Memory B cell (primary cell): ENCODE data around the gene SMOC2.
"Not testable (repeated sequence)": the region's sequence is repeated elsewhere in the genome, so short reads cannot be mapped to it uniquely, and the experiment has no call there.

Experiments
- ATAC-seq: fragments of 150-1000 bp; cut with Tn5 transposase; 2 replicates; pipeline ENCODE4 v1.10.0; 2021; ENCODE audit warnings: low read depth, mild to moderate bottlenecking, moderate library complexity
- DNase-seq, 2 donors: peaks; one replicate each; pipeline ENCODE4 v3.0.0; 2022; ENCODE audit warnings: low spot score in 2 of 2
- H3K27ac Mint-ChIP-seq: one replicate; pipeline ENCODE4 v1.8.0; 2022; ENCODE audit warnings: mild to moderate bottlenecking, moderate library complexity, mixed read lengths
- H3K27me3 Mint-ChIP-seq: one replicate; pipeline ENCODE4 v1.8.0; 2022; ENCODE audit warnings: mixed read lengths
- H3K36me3 Mint-ChIP-seq: one replicate; pipeline ENCODE4 v1.8.0; 2022; ENCODE audit warnings: mild to moderate bottlenecking, mixed read lengths
- H3K4me1 Mint-ChIP-seq: one replicate; pipeline ENCODE4 v1.8.0; 2022; ENCODE audit warnings: mixed read lengths
- H3K4me3 Mint-ChIP-seq: one replicate; pipeline ENCODE4 v1.8.0; 2022; ENCODE audit warnings: mild to moderate bottlenecking, moderate library complexity, mixed read lengths
- H3K9me3 Mint-ChIP-seq: one replicate; pipeline ENCODE4 v1.8.0; 2022; ENCODE audit warnings: mixed read lengths

The SMOC2 gene

DNA sequence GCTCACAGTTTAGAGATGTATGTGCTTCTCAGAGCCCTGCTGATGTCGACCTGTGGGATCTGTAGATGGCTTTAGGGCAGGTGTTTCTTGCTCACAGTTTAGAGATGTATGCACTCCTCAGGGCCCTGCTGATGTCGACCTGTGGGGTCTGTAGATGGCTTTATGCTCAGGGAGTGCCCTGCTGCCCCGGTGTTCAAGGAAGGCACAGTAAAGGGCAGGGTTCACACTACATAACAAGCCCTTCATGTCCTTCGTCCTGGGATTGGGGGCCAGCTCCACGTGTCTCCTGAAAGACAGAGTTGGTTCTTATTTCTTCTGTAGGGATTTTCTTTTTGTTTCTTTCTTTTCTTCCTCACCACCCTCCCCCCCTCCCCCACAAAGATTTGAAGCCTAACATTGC lies 91.1 kb downstream of the SMOC2 start:
- Mint-ChIP-seq H3K4me1 (no peaks in the 10 kb centered on the region), H3K27me3 (peaks cover 2% of the 10 kb centered on the region), H3K9me3 (no peaks in the 10 kb centered on the region), H3K36me3 (no peaks in the 10 kb centered on the region), H3K27ac (no peak overlapping the region), H3K4me3 (no peak overlapping the region)
- no peak for ATAC-seq
- no peak for DNase-seq

GRCh38 chr6:168533414-168533813 lies 92.4 kb downstream of the SMOC2 start:
- Mint-ChIP-seq H3K27me3 (peaks cover 4% of the 10 kb centered on the region), H3K36me3 (no peaks in the 10 kb centered on the region), H3K4me3 (no peak overlapping the region), H3K9me3 (no peaks in the 10 kb centered on the region), H3K27ac (no peak overlapping the region), H3K4me1 (no peaks in the 10 kb centered on the region)
- ATAC-seq (no peak), DNase-seq (no peak)

DNA sequence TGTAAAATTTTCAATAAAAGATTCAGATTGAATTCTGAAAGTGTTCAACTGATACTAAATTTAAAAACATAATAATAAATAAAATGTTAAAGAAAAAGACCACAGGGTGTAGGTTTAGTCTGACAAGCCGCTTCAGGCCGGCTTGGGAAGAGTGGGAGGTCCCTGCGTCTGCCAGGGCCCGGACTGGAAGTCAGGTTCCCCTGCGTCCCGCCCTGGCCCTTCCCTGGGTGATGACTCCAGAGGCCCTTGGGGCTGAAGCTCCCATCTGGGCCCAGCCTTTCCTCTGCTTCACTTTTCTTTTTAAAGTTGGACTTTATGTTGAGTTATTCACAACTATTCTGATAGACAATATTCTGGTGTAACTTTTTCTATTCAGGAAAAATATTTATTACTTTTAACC lies 93.3 kb downstream of the SMOC2 start:
- Mint-ChIP-seq H3K27me3 (peaks cover 4% of the 10 kb centered on the region), H3K4me3 (no peak overlapping the region), H3K27ac (no peak overlapping the region), H3K36me3 (no peaks in the 10 kb centered on the region), H3K9me3 (no peaks in the 10 kb centered on the region), H3K4me1 (no peaks in the 10 kb centered on the region)
- ATAC-seq (no peak), DNase-seq (no peak)

- Mint-ChIP-seq H3K4me1 (no peaks in the 10 kb centered on the region), H3K27me3 (peaks cover 4% of the 10 kb centered on the region), H3K27ac (no peak overlapping the region), H3K36me3 (no peaks in the 10 kb centered on the region), H3K4me3 (no peak overlapping the region), H3K9me3 (no peaks in the 10 kb centered on the region)
- no peak for DNase-seq
- ATAC-seq, result no peak
Observed at GRCh38 chr6:168535711-168536110, 94.7 kb downstream of the SMOC2 start.

DNA sequence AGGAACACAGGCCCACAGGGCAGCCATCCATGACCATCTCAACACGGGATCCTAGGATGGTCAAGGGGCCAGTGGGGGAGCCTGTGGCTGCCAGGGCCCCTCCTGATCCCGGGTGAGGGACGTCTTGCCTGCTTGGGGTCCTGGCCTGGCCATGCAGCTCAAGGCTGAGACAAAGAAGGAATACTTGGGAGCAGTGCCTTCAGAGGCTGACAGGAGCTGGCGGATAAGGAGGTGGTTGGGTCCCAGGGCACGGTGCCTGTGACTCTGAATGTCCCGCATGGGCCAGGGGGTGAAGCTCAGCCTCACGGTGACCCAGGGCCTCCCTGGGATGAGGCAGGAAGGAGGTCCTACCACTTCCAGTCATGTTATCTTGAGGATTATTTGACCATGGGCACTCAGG lies 95.2 kb downstream of the SMOC2 start:
- H3K27me3 Mint-ChIP-seq, result peaks cover 4% of the 10 kb centered on the region
- DNase-seq (no peak), ATAC-seq (no peak)
- H3K9me3 Mint-ChIP-seq, result no peaks in the 10 kb centered on the region
- no peaks in the 10 kb centered on the region for H3K36me3 Mint-ChIP-seq
- H3K4me3 Mint-ChIP-seq, result no peak overlapping the region
- H3K27ac Mint-ChIP-seq, result no peak overlapping the region
- H3K4me1 Mint-ChIP-seq, result no peaks in the 10 kb centered on the region

DNA sequence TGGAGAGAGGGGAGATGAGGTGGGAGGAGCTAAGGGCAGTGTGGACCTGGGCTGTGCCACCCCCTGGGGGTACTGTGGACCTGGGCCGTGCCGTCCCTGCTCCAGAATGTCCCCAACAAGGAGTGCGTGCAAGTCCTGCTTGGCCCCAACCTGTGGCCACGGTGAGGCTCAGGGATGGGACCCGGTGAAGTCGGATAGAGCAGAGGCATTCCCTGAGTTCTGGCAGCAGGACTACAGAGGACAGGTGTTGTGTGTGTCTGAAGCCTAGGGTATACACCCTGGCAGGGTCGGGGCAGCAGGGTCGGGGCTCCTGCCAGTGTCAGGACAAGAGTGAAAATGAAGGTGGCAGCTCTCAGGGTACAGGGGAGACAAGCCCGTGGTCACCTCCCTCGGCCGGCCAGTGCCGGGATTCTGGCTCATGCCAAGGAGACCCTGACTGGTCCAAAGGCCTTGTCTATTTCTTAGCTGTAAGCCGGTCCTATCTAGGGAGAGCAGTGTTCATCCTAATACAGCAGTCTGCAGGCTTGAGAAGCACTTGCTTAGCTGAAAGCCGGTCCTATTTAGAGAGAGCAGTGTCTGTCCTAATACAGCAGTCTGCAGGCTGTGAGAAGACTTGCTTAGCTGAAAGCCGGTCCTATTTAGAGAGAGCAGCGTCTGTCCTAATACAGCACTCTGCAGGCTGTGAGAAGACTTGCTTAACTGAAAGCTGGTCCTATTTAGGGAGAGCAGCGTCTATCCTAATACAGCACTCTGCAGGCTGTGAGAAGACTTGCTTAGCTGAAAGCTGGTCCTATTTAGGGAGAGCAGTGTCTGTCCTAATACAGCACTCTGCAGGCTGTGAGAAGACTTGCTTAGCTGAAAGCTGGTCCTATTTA lies 95.9 kb downstream of the SMOC2 start:
- Mint-ChIP-seq H3K27ac (no peak overlapping the region), H3K36me3 (no peaks in the 10 kb centered on the region)
- no peak for ATAC-seq

DNA sequence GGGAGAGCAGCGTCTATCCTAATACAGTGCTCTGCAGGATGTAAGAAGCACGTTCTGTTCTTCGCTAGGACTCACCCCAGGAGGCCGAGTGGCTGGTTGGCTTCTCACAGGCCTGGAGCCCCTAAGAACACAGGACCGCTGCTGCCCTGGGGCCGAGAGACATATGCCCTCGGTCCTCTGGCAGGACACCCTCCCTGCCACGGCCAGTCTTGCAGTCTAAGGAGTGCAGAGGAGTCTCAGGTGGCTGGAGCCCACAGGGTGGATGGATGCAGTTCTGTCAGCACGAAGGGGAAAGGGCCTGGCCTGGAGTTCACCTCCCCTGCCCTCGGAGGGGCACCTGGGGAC lies 96.5 kb downstream of the SMOC2 start:
- Mint-ChIP-seq H3K4me1 (no peaks in the 10 kb centered on the region), H3K36me3 (no peaks in the 10 kb centered on the region), H3K4me3 (no peak overlapping the region), H3K9me3 (no peaks in the 10 kb centered on the region), H3K27ac (no peak overlapping the region), H3K27me3 (peaks cover 4% of the 10 kb centered on the region)
- no peak for ATAC-seq
- DNase-seq, result no peak

More for the DNA sequence above, 95.9 kb downstream of the SMOC2 start:
- no peak for DNase-seq
- Mint-ChIP-seq H3K4me1 (no peaks in the 10 kb centered on the region), H3K9me3 (no peaks in the 10 kb centered on the region), H3K4me3 (no peak overlapping the region), H3K27me3 (peaks cover 4% of the 10 kb centered on the region)

- H3K27ac Mint-ChIP-seq, H3K4me3 Mint-ChIP-seq, H3K27me3 Mint-ChIP-seq, ATAC-seq, H3K4me1 Mint-ChIP-seq, H3K9me3 Mint-ChIP-seq, H3K36me3 Mint-ChIP-seq, DNase-seq: not testable (repeated sequence)
Observed at GRCh38 chr6:168538188-168538891, 97.4 kb downstream of the SMOC2 start.

DNA sequence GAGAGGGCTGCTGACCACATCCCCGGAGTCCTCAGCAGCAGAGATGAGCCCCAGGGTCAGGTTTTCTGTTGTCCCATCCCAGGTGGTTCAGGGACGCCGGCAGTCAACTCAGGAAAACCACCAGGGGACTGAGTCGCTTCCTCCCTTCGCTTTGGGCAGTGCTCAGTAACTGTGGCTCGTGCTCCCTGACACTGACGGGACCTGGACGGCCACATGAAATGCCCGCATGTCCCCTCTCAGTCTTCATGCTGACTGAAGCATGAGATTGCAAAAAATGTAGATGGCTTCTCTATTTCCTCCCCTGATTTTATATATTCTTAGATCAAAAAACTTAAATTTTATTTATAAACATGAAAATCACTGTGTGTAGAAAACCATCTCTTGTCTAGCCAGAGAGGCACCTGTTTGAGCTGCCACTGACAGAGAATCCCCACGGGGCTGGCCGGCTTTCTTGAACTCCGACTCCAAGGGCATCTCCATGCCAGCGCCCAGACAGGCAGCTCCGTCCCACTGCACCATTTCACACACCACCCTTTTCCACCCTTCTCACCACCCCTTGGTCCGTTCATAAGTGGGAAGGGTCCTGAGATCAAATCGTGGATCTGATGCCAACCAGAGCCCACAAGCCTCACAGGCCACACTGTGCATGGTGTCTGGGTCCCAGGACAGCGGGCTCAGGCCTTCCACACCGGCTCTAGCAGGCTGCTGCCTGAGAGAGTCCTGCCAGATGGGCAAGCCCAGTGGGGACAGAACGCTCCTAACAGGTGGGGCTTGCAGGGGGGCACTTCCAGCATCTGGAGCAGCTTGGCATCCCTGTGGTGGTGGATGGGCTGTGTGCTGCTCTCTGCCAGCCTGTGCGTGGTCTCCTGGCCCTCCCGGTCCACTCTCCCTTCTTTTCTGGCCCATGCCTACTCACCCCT lies 98.2 kb downstream of the SMOC2 start:
- no peak overlapping the region for H3K27ac Mint-ChIP-seq

GRCh38 chr6:168540713-168541291 lies 99.8 kb downstream of the SMOC2 start:
- H3K27me3 Mint-ChIP-seq, result peaks cover 1% of the 10 kb centered on the region

More for the DNA sequence above, 98.2 kb downstream of the SMOC2 start:
- Mint-ChIP-seq H3K36me3 (no peaks in the 10 kb centered on the region), H3K4me1 (no peaks in the 10 kb centered on the region), H3K4me3 (no peak overlapping the region), H3K27me3 (peaks cover 4% of the 10 kb centered on the region), H3K9me3 (no peaks in the 10 kb centered on the region)
- DNase-seq (no peak), ATAC-seq (no peak)

GRCh38 chr6:168541307-168541706 lies 100.3 kb downstream of the SMOC2 start:
- Mint-ChIP-seq H3K9me3 (no peaks in the 10 kb centered on the region), H3K36me3 (no peaks in the 10 kb centered on the region), H3K4me1 (no peaks in the 10 kb centered on the region), H3K27me3 (peaks cover 1% of the 10 kb centered on the region), H3K4me3 (no peak overlapping the region), H3K27ac (no peak overlapping the region)
- DNase-seq, result no peak
- ATAC-seq, result no peak

More at GRCh38 chr6:168540713-168541291, 99.8 kb downstream of the SMOC2 start:
- H3K9me3 Mint-ChIP-seq, result no peaks in the 10 kb centered on the region
- no peak overlapping the region for H3K27ac Mint-ChIP-seq
- no peaks in the 10 kb centered on the region for H3K36me3 Mint-ChIP-seq
- ATAC-seq (no peak), DNase-seq (no peak)
- no peaks in the 10 kb centered on the region for H3K4me1 Mint-ChIP-seq
- H3K4me3 Mint-ChIP-seq, result no peak overlapping the region

DNA sequence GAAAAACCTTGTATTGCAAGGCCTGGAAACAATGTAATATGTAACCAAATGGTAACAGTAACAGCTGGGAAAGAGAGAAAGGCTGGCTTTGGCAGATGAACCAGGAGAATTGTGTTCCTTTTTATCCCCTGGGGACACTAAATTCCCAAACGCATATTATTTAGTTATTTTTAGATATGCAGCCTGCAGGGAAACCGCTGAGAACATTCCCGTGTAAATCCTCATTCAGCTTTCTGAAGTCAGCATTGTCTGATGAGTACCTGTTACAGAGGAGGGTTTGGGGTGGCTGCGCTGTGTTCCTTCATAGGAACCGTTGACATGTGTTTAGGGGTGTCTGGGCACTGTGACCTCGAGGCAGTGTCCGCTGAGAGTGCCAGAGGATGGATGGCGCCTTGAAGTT lies 101.3 kb downstream of the SMOC2 start:
- Mint-ChIP-seq H3K27ac (no peak overlapping the region), H3K36me3 (no peaks in the 10 kb centered on the region), H3K4me1 (no peaks in the 10 kb centered on the region), H3K4me3 (no peak overlapping the region), H3K27me3 (peaks cover 3% of the 10 kb centered on the region), H3K9me3 (no peaks in the 10 kb centered on the region)
- no peak for ATAC-seq
- DNase-seq, result no peak

GRCh38 chr6:168545428-168545827 lies 104.4 kb downstream of the SMOC2 start:
- no peak overlapping the region for H3K4me3 Mint-ChIP-seq
- peaks cover 2% of the 10 kb centered on the region for H3K27me3 Mint-ChIP-seq

More at GRCh38 chr6:168545428-168545827, 104.4 kb downstream of the SMOC2 start:
- no peaks in the 10 kb centered on the region for H3K36me3 Mint-ChIP-seq
- no peaks in the 10 kb centered on the region for H3K9me3 Mint-ChIP-seq
- no peak overlapping the region for H3K27ac Mint-ChIP-seq
- DNase-seq, result no peak
- H3K4me1 Mint-ChIP-seq, result no peaks in the 10 kb centered on the region
- ATAC-seq, result no peak
